OCI-LY3 (cell line): ENCODE data around the gene TANC1.

ENCODE experiments used
- H2AFZ ChIP-seq: fragments of 200-600, 300-600 bp; shearing (Covaris generic); 2 replicates; pipeline ENCODE4 v1.6.0; 2014; ENCODE audit warnings: antibody characterized with exemption, low read depth, low read length
- H3K27ac ChIP-seq: fragments of 200-600, 300-600 bp; sonication (generic); 2 replicates; pipeline ENCODE4 v1.5.1; 2014; ENCODE audit warnings: mild to moderate bottlenecking, low read length, moderate library complexity, mixed read lengths
- H3K27me3 ChIP-seq: fragments of 200-600, 300-600 bp; sonication (generic); 2 replicates; pipeline ENCODE4 v1.6.1; 2014; ENCODE audit warnings: low read depth, low read length, mixed read lengths
- H3K36me3 ChIP-seq: fragments of 200-600, 300-600 bp; sonication (generic); replicated peaks from 2 replicates; pipeline ENCODE3; 2014; ENCODE audit warnings: low read depth, low read length, mixed read lengths
- H3K4me1 ChIP-seq: fragments of 300-600, 200-600 bp; sonication (generic); 2 replicates; pipeline ENCODE4 v1.6.1; 2014; ENCODE audit warnings: low read length, mixed read lengths
- H3K4me2 ChIP-seq: fragments of 200-600, 300-600 bp; sonication (generic); 2 replicates; pipeline ENCODE4 v1.6.1; 2014; ENCODE audit warnings: low read length, mixed read lengths
- H3K4me3 ChIP-seq: fragments of 300-600, 200-600 bp; sonication (generic); 2 replicates; pipeline ENCODE4 v1.5.1; 2014; ENCODE audit warnings: antibody characterized with exemption, mild to moderate bottlenecking, low read length, moderate library complexity
- H3K79me2 ChIP-seq: fragments of 300-600, 200-600 bp; shearing (Covaris generic); 2 replicates; pipeline ENCODE4 v1.6.1; 2014; ENCODE audit warnings: mild to moderate bottlenecking, low read length, mixed read lengths
- H3K9ac ChIP-seq: fragments of 300-600, 200-600 bp; shearing (Covaris generic); 2 replicates; pipeline ENCODE4 v1.6.0; 2014; ENCODE audit warnings: mild to moderate bottlenecking, low read length, moderate library complexity
- H3K9me3 ChIP-seq: fragments of 200-600, 300-600 bp; shearing (Covaris generic); 2 replicates; pipeline ENCODE4 v1.6.1; 2014; ENCODE audit warnings: low read length, mixed read lengths; ENCODE audit not compliant: insufficient read depth
- H4K20me1 ChIP-seq: fragments of 200-600, 300-600 bp; sonication (generic); 2 replicates; pipeline ENCODE4 v1.6.1; 2016; ENCODE audit warnings: low read length, mixed read lengths; ENCODE audit not compliant: insufficient read depth
- EZH2phosphoT487 ChIP-seq: fragments of 200-600 bp; shearing (Covaris generic); IDR thresholded peaks from 2 replicates; pipeline ENCODE4 v1.6.1; 2018; ENCODE audit warnings: antibody characterized with exemption, mixed run types, low read depth
- TF ChIP-seq, protein P1 (sequence below): fragments of 200-600, 300-600 bp; sonication (generic); IDR thresholded peaks from 2 replicates; pipeline ENCODE4 v1.5.1; 2014; ENCODE audit warnings: antibody characterized with exemption, low read length, low read depth

The TANC1 gene

DNA sequence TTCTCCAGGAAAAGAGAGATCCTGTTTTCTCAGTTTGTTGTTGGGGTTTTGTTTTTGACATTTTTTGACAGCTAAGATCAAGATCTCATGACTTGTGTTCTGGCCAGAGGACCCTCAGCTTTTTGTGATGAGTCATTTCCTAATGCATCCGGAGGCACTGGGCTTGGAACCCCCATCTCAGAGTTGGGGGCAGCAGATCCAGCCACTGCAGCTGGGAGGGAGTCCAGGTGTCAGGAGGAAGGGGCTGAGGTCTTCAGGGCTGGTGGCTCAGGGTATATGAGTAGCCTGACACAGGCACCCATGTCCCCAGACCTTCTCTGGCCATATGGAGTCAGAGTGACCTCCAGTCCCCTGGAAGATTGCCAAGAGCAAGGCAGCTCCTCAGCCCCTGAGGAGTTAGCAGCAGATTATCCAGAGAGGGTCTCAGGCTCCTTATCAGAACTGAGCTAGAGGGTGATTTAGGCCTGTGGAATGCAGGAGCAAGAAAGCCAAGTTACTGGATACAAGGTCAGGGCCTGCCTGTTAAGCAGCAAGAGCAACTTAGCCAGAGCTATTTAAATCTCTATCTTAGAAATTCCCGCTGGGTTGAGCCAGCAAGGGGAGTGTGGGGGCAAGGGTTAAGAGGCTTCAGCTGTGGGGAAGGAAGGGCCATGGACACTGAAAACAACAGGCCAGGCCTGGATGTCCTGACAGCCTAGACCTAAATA, 62.4 kb downstream of the TANC1 start:
- H3K4me2 ChIP-seq, result no peak overlapping the region
- H3K4me3 ChIP-seq, result no peak overlapping the region
- no peaks in the 10 kb centered on the region for H3K79me2 ChIP-seq
- H2AFZ ChIP-seq, result no peak overlapping the region
- no peaks in the 10 kb centered on the region for H3K9me3 ChIP-seq
- no peaks in the 10 kb centered on the region for H3K27me3 ChIP-seq
- H3K36me3 ChIP-seq, result no peaks in the 10 kb centered on the region
- TF ChIP-seq EZH2phosphoT487, result no peak
- TF ChIP-seq, protein P1, sequence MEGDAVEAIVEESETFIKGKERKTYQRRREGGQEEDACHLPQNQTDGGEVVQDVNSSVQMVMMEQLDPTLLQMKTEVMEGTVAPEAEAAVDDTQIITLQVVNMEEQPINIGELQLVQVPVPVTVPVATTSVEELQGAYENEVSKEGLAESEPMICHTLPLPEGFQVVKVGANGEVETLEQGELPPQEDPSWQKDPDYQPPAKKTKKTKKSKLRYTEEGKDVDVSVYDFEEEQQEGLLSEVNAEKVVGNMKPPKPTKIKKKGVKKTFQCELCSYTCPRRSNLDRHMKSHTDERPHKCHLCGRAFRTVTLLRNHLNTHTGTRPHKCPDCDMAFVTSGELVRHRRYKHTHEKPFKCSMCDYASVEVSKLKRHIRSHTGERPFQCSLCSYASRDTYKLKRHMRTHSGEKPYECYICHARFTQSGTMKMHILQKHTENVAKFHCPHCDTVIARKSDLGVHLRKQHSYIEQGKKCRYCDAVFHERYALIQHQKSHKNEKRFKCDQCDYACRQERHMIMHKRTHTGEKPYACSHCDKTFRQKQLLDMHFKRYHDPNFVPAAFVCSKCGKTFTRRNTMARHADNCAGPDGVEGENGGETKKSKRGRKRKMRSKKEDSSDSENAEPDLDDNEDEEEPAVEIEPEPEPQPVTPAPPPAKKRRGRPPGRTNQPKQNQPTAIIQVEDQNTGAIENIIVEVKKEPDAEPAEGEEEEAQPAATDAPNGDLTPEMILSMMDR, result no peak
- no peaks in the 10 kb centered on the region for H4K20me1 ChIP-seq
- H3K4me1 ChIP-seq, result no peaks in the 10 kb centered on the region
- H3K9ac ChIP-seq, result no peak overlapping the region
- H3K27ac ChIP-seq, result no peak overlapping the region

DNA sequence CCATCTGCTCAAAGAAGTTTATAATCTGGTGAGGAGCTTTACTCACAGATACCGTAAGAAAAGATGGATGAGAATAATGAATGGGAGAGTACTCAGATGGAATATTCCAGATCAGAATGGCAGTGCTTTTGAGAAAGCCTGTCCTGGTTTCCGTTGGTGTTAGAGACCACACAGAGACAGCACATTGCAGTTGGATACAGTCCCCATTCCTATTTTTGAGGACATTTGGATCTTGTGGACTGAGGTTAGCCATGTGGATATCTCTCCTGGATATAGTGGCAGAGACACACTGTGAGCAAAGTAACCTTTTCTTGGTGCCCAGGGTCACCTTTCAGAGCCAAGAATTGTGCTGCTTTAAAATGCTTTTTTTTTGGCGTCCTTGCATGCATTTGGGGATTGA, 63.7 kb downstream of the TANC1 start:
- Histone ChIP-seq H3K9ac (no peak overlapping the region), H3K27me3 (no peaks in the 10 kb centered on the region), H2AFZ (no peak overlapping the region), H3K79me2 (no peaks in the 10 kb centered on the region), H4K20me1 (no peaks in the 10 kb centered on the region), H3K4me1 (no peaks in the 10 kb centered on the region), H3K9me3 (no peaks in the 10 kb centered on the region), H3K4me3 (no peak overlapping the region), H3K27ac (no peak overlapping the region), H3K4me2 (no peak overlapping the region), H3K36me3 (no peaks in the 10 kb centered on the region)
- no peak for TF ChIP-seq EZH2phosphoT487
- TF ChIP-seq, protein P1, result no peak

DNA sequence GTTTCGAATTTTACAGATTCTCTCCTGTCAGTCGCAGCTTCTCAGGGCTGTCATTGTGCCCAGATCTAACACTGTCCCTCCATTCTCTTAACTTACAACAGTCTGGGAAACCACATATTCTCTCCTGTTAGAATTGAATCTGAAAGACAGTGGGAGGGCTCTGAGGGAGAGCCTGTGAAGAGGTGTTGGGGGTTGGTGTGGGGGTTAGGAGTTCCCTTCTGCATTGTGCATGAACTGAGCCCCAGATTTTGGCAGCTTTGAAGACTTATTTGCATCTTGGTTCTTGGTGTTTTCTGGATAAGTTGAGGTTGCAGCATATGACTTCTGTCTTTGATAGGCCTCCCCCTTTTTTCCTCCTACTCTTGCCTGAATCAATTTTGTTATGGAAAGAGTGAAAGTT, 64.1 kb downstream of the TANC1 start:
- no peak overlapping the region for H3K27ac ChIP-seq
- H3K4me3 ChIP-seq, result no peak overlapping the region
- no peaks in the 10 kb centered on the region for H3K36me3 ChIP-seq
- no peak overlapping the region for H3K9ac ChIP-seq
- TF ChIP-seq, protein P1, result no peak
- no peak for TF ChIP-seq EZH2phosphoT487
- H3K79me2 ChIP-seq, result no peaks in the 10 kb centered on the region
- H2AFZ ChIP-seq, result no peak overlapping the region
- H3K9me3 ChIP-seq, result no peaks in the 10 kb centered on the region
- H3K4me2 ChIP-seq, result no peak overlapping the region
- H3K27me3 ChIP-seq, result no peaks in the 10 kb centered on the region
- no peaks in the 10 kb centered on the region for H3K4me1 ChIP-seq
- no peaks in the 10 kb centered on the region for H4K20me1 ChIP-seq

DNA sequence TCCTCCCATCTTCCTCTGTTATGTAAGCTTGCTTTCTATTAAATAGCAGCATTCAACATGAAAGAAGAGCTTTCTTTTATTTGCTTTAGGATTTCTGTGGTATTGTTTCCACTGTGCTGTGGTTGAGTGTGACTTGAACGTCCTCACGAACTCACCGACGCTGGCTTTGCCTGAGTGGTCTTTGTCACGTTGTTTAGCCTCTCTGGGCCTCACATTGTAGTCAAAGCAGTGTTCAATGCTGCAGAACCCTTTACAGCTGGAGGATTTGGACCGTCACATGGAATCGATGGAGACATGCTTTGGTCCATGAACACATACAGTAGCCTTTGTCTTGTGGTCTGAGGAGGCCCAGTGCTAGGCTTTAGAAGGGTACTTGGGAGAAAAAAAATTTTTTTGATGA, 66.3 kb downstream of the TANC1 start:
- no peaks in the 10 kb centered on the region for H3K36me3 ChIP-seq
- H3K9me3 ChIP-seq, result no peaks in the 10 kb centered on the region
- H4K20me1 ChIP-seq, result no peaks in the 10 kb centered on the region
- H3K4me1 ChIP-seq, result no peaks in the 10 kb centered on the region
- no peak overlapping the region for H3K9ac ChIP-seq
- TF ChIP-seq EZH2phosphoT487, result no peak
- TF ChIP-seq, protein P1, result no peak
- no peak overlapping the region for H3K27ac ChIP-seq
- no peaks in the 10 kb centered on the region for H3K79me2 ChIP-seq
- no peak overlapping the region for H3K4me2 ChIP-seq
- no peak overlapping the region for H3K4me3 ChIP-seq
- no peak overlapping the region for H2AFZ ChIP-seq
- no peaks in the 10 kb centered on the region for H3K27me3 ChIP-seq
